Measurements from ENCODE around the gene ADSL. TPM values are rescaled to one million over a fixed set of nuclear protein-coding genes. Genes with fewer than 3 reads are reported as not detected.

ADSL gene
- total and polyA plus RNA-seq, 2 of the 8 experiments (the other 6 are each of a cell fraction or from before 2014, with no cell fraction given), result 197 to 218 TPM

DNA sequence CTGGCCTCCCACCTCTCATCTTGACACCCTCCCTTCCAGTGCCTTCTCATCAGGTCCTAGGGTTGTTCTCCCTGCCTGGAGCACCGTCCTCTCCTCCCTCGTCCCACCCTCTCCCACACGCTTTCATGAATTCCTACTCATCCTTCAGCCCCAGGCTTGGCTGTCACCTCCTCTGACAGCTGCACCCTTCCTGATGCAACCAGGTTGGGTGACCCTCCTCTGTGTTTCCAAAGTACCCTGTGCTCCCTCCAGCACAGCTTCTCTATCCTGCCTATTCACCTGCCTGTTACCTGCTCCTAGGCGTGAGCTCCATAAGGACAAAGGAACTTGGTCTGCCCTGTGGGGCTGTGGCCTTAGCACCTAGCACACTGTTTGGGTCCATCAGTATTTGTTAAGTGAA is 82.5 kb downstream of the ADSL start:
- WGBS, 2 experiments (ENCODE audit: extremely low coverage in 1 of 2, insufficient coverage in 1 of 2, insufficient read length in 1 of 2, insufficient replicate concordance in 2 of 2, low coverage in 1 of 2, low lambda C conversion rate in 2 of 2, missing lambda C conversion rate in 1 of 2), result 82% methylated on average over 4 of the region's 4 CpGs; no CpG with 5 or more reads in 1 of the 2 experiments
- no peak for FAIRE-seq
- peaks cover 0 to 2% of the 10 kb centered on the region in 2 experiments for H4K20me1 ChIP-seq (replicated peaks in 1 of 2; ENCODE audit: control insufficient read depth in 1 of 2, insufficient read depth in 2 of 2, low read length in 2 of 2)

More for the DNA sequence above, 82.5 kb downstream of the ADSL start:
- H3K36me3 ChIP-seq (ENCODE audit: control insufficient read depth in 2 of 4, insufficient read depth in 4 of 4, low read length in 3 of 4), result peaks cover 0 to 19% (median 5%) of the 10 kb centered on the region in 4 experiments; a peak in 7 of 8 replicates
- no peak overlapping the region for H3K14ac ChIP-seq (ENCODE audit: insufficient read length)
- no peaks in the 10 kb centered on the region for H3K23me2 ChIP-seq (ENCODE audit: low read depth, low read length)
- no peaks in the 10 kb centered on the region for H3K79me2 ChIP-seq (ENCODE audit: control insufficient read depth in 1 of 2, insufficient read depth in 2 of 2, low read length in 2 of 2)
- H3K4me3 ChIP-seq (ENCODE audit: extremely low read depth in 1 of 4, insufficient read depth in 2 of 4, low read depth in 3 of 4, low read length in 4 of 4), result no peak overlapping the region
- no peak overlapping the region for H4K5ac ChIP-seq (ENCODE audit: insufficient read length, low read depth, low read length)
- no peaks in the 10 kb centered on the region for H3K9me3 ChIP-seq (ENCODE audit: insufficient read depth in 2 of 2, low read depth in 1 of 2, low read length in 1 of 2)
- no peak overlapping the region; the same call in 1 of the 2 replicates for H2AK5ac ChIP-seq (ENCODE audit: low read depth, low read length)
- no peak for DNase-seq (ENCODE audit: low read depth in 1 of 2, low spot score in 2 of 2)
- no peak overlapping the region for H4K8ac ChIP-seq (ENCODE audit: extremely low read depth, insufficient read depth, low read length)
- no peaks in the 10 kb centered on the region for H3K27me3 ChIP-seq (replicated peaks in 1 of 4; ENCODE audit: control insufficient read depth in 3 of 4, extremely low read depth in 1 of 4, insufficient read depth in 3 of 4, low read length in 3 of 4)
- no peak overlapping the region for H3K9ac ChIP-seq (replicated peaks in 1 of 4; ENCODE audit: extremely low read depth in 1 of 4, low read depth in 3 of 4, low read length in 3 of 4)
- ChIA-PET CTCF (ENCODE audit: partially characterized antibody) (interaction anchor here (0.9 to 5.3 kb wide), 6 partner anchors 8 to 218 kb away, joined by 3 to 57 read pairs (median 7); no protein-coding TSS in a partner anchor), POLR2A (ENCODE audit: partially characterized antibody) (interaction anchor here (0.6 kb wide), 1 partner anchor 1760 kb away, joined by 3 read pairs; no protein-coding TSS in a partner anchor)
- H2BK15ac ChIP-seq (ENCODE audit: low read length), result no peak overlapping the region
- H3K4me2 ChIP-seq (ENCODE audit: insufficient read depth in 1 of 2, low read depth in 2 of 2, low read length in 2 of 2), result no peak overlapping the region
- no peak overlapping the region for H3K27ac ChIP-seq (ENCODE audit: low read depth, low read length)
- H3K23ac ChIP-seq (ENCODE audit: insufficient read length), result no peak overlapping the region
- no peak overlapping the region for H2AFZ ChIP-seq (ENCODE audit: low read length)
- H2BK20ac ChIP-seq (ENCODE audit: low read length), result no peak overlapping the region
- no peak overlapping the region for H2BK120ac ChIP-seq (replicated peaks; ENCODE audit: low read depth, low read length)
- H2BK5ac ChIP-seq (ENCODE audit: low read depth, low read length), result no peak overlapping the region; the same call in 1 of the 2 replicates
- no peaks in the 10 kb centered on the region; the same call in 1 of the 2 replicates for H3K79me1 ChIP-seq (ENCODE audit: low read depth, low read length)
- no peak overlapping the region for H4K91ac ChIP-seq (replicated peaks; ENCODE audit: insufficient read length, low read length)
- H2BK12ac ChIP-seq (ENCODE audit: low read depth, low read length), result no peak overlapping the region
- TF ChIP-seq SIN3A (conservative IDR thresholded peaks at IDR 0.05 in 1 of 2, IDR thresholded peaks at IDR 0.05 in 1 of 2; ENCODE audit: low read depth in 1 of 2, low read length in 2 of 2), result no peak
- TF ChIP-seq FOSL1 (IDR thresholded peaks at IDR 0.05; ENCODE audit: insufficient read depth, low read depth, low read length), result no peak
- TF ChIP-seq, protein P1, sequence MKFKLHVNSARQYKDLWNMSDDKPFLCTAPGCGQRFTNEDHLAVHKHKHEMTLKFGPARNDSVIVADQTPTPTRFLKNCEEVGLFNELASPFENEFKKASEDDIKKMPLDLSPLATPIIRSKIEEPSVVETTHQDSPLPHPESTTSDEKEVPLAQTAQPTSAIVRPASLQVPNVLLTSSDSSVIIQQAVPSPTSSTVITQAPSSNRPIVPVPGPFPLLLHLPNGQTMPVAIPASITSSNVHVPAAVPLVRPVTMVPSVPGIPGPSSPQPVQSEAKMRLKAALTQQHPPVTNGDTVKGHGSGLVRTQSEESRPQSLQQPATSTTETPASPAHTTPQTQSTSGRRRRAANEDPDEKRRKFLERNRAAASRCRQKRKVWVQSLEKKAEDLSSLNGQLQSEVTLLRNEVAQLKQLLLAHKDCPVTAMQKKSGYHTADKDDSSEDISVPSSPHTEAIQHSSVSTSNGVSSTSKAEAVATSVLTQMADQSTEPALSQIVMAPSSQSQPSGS (IDR thresholded peaks at IDR 0.05; ENCODE audit: low read length), result no peak
- no peak for TF ChIP-seq KDM1A (IDR thresholded peaks at IDR 0.05; ENCODE audit: borderline replicate concordance, low read length)
- TF ChIP-seq SP1 (IDR thresholded peaks at IDR 0.05; ENCODE audit: low read depth, low read length), result no peak
- TF ChIP-seq BCL11A (IDR thresholded peaks at IDR 0.05; ENCODE audit: low read depth in 2 of 2, low read length in 2 of 2), result no peak
- no peak for TF ChIP-seq ZNF274 (IDR thresholded peaks at IDR 0.05; ENCODE audit: borderline replicate concordance, extremely low read depth, low read length)
- no peak overlapping the region for H3K56ac ChIP-seq (replicated peaks; ENCODE audit: insufficient read length, low read depth, low read length)
- no peak overlapping the region for H3K18ac ChIP-seq (ENCODE audit: extremely low read depth, low read length)
- H3K4me1 ChIP-seq (replicated peaks in 1 of 4; ENCODE audit: control insufficient read depth in 3 of 4, insufficient read depth in 4 of 4, low read length in 3 of 4), result no peaks in the 10 kb centered on the region
- no peak overlapping the region for H3K4ac ChIP-seq (replicated peaks; ENCODE audit: insufficient read length, low read depth, low read length)

Measured in H1 (cell line).